HG03135 (cell line): Measurements from ENCODE around the gene FIGNL2.

ENCODE experiments used
- ATAC-seq: cut with Tn5 transposase; IDR thresholded peaks from one replicate; pipeline ENCODE4 v1.9.1; 2021; ENCODE audit warnings: mild to moderate bottlenecking, moderate library complexity; ENCODE audit not compliant: unreplicated experiment

FIGNL2 gene

GRCh38 chr12:51777973-51778372 is 70.5 kb downstream of the FIGNL2 start:
- ATAC-seq = no peak

DNA sequence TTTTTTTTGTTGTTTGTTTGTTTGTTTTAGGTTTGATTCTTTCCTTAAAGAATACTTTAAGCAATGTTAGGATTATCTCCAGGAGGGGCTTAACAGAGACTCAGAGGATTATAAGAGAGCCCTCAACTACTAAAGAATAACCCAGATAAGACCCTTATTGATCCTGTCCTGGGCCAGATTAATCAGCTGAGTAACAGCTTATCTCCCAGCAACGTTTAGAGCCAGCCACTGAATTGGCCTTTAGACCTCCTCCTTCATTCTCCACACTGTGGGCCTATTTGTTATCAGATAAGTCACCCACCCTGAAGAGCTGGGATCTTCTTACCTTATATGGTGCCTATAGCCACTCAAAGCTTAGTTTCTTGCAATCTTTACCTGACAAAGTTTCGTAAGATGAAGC is 71.1 kb downstream of the FIGNL2 start:
- ATAC-seq = no peak

- ATAC-seq = no peak
Observed at GRCh38 chr12:51774933-51775332, 73.6 kb downstream of the FIGNL2 start.

GRCh38 chr12:51773145-51773869 is 75.2 kb downstream of the FIGNL2 start:
- no peak for ATAC-seq

GRCh38 chr12:51771008-51771407 is 77.5 kb downstream of the FIGNL2 start:
- ATAC-seq = no peak
